ENCODE measurements around the gene CYTL1.
"Not testable (repeated sequence)": the region's sequence is repeated elsewhere in the genome, so short reads cannot be mapped to it uniquely, and the experiment has no call there.

The CYTL1 gene, protein sequence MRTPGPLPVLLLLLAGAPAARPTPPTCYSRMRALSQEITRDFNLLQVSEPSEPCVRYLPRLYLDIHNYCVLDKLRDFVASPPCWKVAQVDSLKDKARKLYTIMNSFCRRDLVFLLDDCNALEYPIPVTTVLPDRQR

DNA sequence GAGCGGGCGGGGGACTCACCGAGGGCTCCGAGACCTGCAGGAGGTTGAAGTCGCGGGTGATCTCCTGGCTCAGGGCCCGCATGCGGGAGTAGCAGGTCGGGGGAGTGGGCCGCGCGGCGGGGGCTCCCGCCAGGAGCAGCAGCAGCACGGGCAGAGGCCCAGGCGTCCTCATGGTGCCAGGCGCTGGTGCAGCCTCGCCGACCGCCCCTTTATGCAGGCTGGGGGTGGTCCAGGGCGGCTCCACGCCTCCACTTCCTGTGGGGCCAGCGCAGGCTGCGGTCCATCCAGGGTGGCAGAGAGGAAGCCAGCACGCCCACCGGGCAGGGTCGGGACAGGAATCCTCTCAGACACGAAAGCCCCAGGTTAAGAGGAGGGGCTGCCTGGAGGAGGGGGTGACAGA, at the start of gene CYTL1:
TSS of gene CYTL1 (minus strand) at position 185 of the 400 bp plus-strand sequence. CDS start at position 172, 13 bp downstream.
- no peak for DNase-seq (ENCODE audit: low spot score)

GRCh38 chr4:5067908-5068307, 48.6 kb upstream of the CYTL1 start:
- no peak for DNase-seq (ENCODE audit: low spot score)

GRCh38 chr4:5066968-5067367, 47.7 kb upstream of the CYTL1 start:
- DNase-seq (ENCODE audit: low spot score): not testable (repeated sequence)

DNA sequence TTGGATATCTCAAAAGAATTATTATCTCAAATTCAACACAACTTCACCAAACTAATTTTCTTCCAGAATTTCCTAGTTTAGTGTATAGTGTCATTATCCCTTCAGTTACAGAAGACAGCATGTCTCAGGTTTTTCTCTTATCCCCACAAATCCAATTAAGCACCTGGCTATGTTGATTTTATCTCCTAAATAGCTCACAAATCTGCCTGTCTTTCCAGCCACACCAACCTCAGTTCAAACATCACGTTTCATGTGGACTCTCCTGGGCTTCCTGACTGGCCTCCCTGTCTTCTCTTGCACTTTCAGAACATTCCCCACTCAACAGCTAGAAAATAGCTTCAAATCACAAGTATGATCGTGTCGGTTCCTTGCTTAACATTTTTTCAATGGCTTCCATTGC, 46.8 kb upstream of the CYTL1 start:
- DNase-seq (ENCODE audit: low spot score): no peak

- DNase-seq (ENCODE audit: low spot score): no peak
These were observed 36.2 kb upstream of the CYTL1 start for GRCh38 chr4:5055411-5055810.

DNA sequence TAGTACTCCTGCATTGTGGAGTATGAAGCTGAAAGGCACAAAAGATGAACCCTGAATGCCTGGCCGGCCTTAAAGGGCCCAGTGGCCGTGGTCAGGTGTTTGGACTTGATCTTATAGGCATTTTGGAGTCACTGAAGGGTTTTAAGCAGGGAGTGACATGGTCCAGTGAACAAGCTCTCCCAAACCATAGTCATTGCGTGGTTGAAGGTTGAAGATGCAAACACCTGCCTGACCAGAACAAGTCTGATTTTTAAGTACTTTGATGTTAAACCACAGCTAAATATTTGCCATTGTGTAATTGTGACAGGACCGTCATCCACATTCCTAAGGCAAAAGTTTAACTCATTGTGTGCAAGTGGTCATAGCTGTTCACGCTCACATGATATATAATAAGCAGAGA, 35.3 kb upstream of the CYTL1 start:
- DNase-seq (ENCODE audit: low spot score): no peak

DNA sequence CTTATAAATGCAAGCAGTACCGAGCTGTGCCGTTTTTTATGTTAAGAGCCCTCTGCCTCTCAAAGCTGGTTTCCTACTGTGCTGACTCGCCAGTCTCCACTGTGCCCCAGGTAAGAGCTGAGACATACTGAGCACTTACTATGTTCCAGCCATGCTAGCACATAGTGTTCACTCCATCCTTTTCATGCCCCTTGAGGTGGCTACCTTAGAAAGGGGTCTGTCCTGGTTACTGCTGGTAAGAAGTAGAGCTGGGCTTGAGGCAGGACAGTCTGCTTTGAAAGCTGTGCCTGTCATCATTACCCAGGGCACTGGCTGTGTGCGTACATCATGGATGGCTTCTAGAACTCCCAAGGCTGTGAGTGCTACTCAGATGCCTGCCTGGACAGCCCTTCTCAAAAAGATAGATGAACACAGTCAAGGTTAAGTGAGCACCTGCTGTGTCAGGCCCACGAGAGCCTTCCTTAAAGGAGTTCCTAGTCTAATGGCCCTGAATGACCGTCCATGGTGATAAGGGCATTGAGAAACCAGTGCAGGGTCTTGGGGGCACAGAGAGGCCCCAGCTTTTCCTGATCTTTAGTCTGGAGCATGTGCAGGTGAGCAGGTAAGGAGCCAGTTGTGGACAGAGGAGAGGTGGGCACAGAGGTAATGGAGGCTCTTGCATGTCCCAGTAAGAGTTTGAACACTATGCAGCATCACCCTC, 33.6 kb upstream of the CYTL1 start:
- DNase-seq (ENCODE audit: low spot score): no peak

GRCh38 chr4:5052204-5052702, 33.0 kb upstream of the CYTL1 start:
- peak; percentile 30 for DNase-seq (ENCODE audit: low spot score)

- DNase-seq (ENCODE audit: low spot score): peak; percentile 81
These were observed 32.3 kb upstream of the CYTL1 start, which contains the start of gene STK32B for GRCh38 chr4:5051278-5052203. Gene STK32B (plus strand): TSS chr4:5051480.

GRCh38 chr4:5050520-5051277, 31.4 kb upstream of the CYTL1 start:
- DNase-seq (ENCODE audit: low spot score): peak; percentile 91

GRCh38 chr4:5048721-5049120, 29.5 kb upstream of the CYTL1 start:
- DNase-seq (ENCODE audit: low spot score): no peak

GRCh38 chr4:5045097-5045496, 25.8 kb upstream of the CYTL1 start:
- peak; percentile 25 for DNase-seq (ENCODE audit: low spot score)

- no peak for DNase-seq (ENCODE audit: low spot score)
These were observed 25.1 kb upstream of the CYTL1 start for GRCh38 chr4:5044341-5044740.

GRCh38 chr4:5043579-5043978, 24.3 kb upstream of the CYTL1 start:
- DNase-seq (ENCODE audit: low spot score): no peak

GRCh38 chr4:5041699-5042098, 22.4 kb upstream of the CYTL1 start:
- no peak for DNase-seq (ENCODE audit: low spot score)

DNA sequence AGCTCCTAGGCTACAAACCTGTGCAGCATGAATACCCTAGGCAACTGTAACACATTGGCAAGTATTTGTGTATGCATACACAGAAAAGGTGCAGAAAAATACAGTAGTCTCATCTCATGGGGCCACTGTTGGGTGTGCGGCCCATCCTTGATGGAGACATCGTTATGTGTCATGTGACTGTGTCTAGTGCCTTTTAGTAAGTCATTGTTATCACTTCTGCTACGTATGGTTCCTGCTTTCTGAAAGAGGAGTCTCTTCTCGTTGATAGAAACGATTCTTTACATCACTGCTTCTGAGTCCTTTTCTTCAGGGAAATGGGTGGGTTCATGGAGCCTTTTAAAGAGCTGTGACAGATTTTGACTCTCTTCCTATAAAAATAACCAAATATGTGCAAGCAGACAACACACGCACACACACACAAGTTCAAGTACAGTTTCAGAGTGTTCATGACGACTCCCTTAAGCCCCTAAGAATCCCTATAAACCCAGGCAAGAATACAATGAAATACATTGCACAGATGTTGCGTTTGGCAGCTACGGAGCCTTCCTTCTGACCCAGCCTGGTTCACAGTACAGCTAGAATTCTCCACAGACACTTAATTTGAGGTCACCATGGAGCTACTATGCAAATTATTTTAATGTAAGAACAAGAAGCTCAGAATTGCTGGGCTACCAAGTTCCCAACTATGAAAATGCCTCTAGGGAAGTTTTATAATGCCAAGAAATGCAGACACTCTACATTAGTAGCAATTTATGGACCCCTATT, 21.8 kb upstream of the CYTL1 start:
- DNase-seq (ENCODE audit: low spot score): no peak

- DNase-seq (ENCODE audit: low spot score): no peak
These were observed 20.5 kb upstream of the CYTL1 start for GRCh38 chr4:5039800-5040199.

- DNase-seq (ENCODE audit: low spot score): peak; percentile 86
These were observed 18.6 kb upstream of the CYTL1 start for GRCh38 chr4:5037553-5038551.

DNA sequence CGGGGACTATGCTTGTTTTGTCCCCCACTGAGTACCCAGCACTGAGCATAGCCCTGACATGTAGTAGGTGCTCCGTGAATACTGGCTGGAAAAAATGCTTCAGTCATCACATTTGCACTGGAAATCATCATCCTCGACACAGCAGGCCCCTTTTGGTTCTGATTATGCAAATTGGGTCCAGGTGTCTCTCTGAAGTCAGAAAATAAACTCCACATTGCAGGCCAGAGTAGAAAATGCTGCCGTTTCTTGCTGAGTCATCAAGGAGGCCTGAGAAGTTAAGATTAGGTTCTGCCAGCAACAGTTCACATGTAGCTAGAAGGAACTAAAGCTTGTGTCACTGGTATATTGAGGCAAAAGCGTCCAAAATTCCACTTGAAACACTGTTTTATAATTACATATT, 17.0 kb upstream of the CYTL1 start:
- peak; percentile 43 for DNase-seq (ENCODE audit: low spot score)

- DNase-seq (ENCODE audit: low spot score): no peak
These were observed 14.9 kb upstream of the CYTL1 start for GRCh38 chr4:5034206-5034605.

All from AG08395 (cell line).